ENCODE data around the gene LAPTM5.

The LAPTM5 gene

GRCh38 chr1:30687886-30688285 is 69.7 kb downstream of the LAPTM5 start:
- H3K4me3 ChIP-seq (ENCODE audit: low read length): no peak overlapping the region
- TF ChIP-seq ZNF274 (IDR thresholded peaks at IDR 0.05; ENCODE audit: low read depth, low read length): no peak

- no peak overlapping the region for H3K4me3 ChIP-seq (ENCODE audit: low read length)
- no peak for TF ChIP-seq ZNF274 (IDR thresholded peaks at IDR 0.05; ENCODE audit: low read depth, low read length)
Observed at GRCh38 chr1:30686236-30686935, 71.2 kb downstream of the LAPTM5 start.

GRCh38 chr1:30685796-30686165 is 71.8 kb downstream of the LAPTM5 start:
- no peak overlapping the region for H3K4me3 ChIP-seq (ENCODE audit: low read length)
- no peak for TF ChIP-seq ZNF274 (IDR thresholded peaks at IDR 0.05; ENCODE audit: low read depth, low read length)

- no peak overlapping the region for H3K4me3 ChIP-seq (ENCODE audit: low read length)
- no peak for TF ChIP-seq ZNF274 (IDR thresholded peaks at IDR 0.05; ENCODE audit: low read depth, low read length)
Observed at GRCh38 chr1:30684881-30685795, 72.4 kb downstream of the LAPTM5 start.

- no peak overlapping the region for H3K4me3 ChIP-seq (ENCODE audit: low read length)
- TF ChIP-seq ZNF274 (IDR thresholded peaks at IDR 0.05; ENCODE audit: low read depth, low read length): no peak
Observed at GRCh38 chr1:30684259-30684658, 73.3 kb downstream of the LAPTM5 start.

GRCh38 chr1:30683699-30684098 is 73.9 kb downstream of the LAPTM5 start:
- H3K4me3 ChIP-seq (ENCODE audit: low read length): no peak overlapping the region
- no peak for TF ChIP-seq ZNF274 (IDR thresholded peaks at IDR 0.05; ENCODE audit: low read depth, low read length)

Data from GM08714 (cell line).